ENCODE results near the gene AP4S1.

DNA sequence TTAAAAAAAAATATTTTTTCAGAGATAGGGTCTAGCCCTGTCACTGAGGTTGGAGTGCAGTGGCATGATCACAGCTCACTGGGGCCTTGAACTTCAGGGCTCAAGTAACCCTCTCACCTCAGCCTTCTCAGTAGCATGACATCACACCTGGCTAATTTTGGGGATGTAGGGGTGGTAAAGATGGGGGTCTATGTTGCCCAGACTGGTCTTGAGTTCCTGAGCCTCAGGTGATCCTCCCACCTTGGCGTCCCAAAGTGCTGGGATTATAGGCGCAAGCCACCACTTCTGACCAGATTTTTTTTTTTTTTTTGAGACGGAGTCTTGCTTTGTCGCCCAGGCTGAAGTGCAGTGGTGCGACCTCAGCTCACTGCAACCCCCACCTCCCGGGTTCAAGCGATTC lies 101.2 kb downstream of the AP4S1 start:
- TF ChIP-seq CTCF (IDR thresholded peaks at IDR 0.05), result no peak
- no peak for TF ChIP-seq POLR2A (IDR thresholded peaks at IDR 0.05)
